GM21576 (cell line): Measurements from ENCODE around the gene C1orf53.
"Not testable (repeated sequence)": the region's sequence is repeated elsewhere in the genome, so short reads cannot be mapped to it uniquely, and the experiment has no call there.

Source experiments
- ATAC-seq: cut with Tn5 transposase; IDR thresholded peaks from one replicate; pipeline ENCODE4 v1.9.1; 2021; ENCODE audit warnings: mild to moderate bottlenecking, moderate library complexity; ENCODE audit not compliant: unreplicated experiment

Gene C1orf53

GRCh38 chr1:197920414-197921117 is 18.1 kb downstream of the C1orf53 start:
- ATAC-seq: no peak

GRCh38 chr1:197921235-197922069 is 19.0 kb downstream of the C1orf53 start:
- no peak for ATAC-seq

DNA sequence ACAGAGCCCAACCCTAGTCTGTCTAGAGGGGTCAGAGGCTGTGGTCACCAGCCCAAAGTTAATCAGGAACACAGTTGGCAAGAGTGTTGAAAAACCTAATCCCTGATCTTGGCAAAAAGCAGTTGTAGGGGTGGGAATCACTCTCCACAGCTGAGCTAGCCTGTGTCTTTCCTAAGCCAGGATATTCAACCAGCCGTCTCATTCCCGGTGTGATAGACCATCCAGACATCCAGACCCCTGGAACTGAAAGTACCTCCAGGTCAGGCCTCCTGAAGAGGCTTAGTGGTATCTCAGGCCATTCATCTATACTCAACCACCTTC is 19.6 kb downstream of the C1orf53 start:
- no peak for ATAC-seq

GRCh38 chr1:197923038-197923437 is 20.6 kb downstream of the C1orf53 start:
- no peak for ATAC-seq

DNA sequence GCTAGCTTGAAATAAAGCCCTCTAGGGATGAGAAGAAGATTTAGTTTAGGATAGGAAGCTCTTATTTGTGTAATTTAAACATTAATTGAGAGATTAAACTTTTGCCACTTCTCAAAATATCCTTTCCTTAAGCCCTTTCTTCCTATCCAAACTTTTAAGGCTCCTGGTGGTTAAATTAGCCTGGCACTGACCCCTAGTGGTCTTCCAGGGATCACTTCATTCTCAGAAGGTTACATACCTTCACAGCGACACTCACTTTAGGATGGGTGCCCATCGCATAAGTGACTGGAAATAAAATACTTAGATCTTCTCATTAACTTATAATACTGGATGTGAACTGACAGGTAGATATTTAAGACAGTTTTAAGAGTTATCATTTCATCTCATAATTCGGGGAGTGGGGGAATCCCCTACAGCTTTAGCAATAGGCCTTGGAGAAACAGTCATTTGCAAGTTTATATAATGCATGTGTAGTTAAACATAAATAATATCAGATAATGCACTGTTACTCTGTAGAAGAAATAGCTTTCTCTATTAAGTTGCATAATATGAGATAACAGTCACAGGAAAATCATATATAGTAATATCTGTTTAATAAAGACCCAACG is 22.2 kb downstream of the C1orf53 start:
- peak; percentile 57 for ATAC-seq

DNA sequence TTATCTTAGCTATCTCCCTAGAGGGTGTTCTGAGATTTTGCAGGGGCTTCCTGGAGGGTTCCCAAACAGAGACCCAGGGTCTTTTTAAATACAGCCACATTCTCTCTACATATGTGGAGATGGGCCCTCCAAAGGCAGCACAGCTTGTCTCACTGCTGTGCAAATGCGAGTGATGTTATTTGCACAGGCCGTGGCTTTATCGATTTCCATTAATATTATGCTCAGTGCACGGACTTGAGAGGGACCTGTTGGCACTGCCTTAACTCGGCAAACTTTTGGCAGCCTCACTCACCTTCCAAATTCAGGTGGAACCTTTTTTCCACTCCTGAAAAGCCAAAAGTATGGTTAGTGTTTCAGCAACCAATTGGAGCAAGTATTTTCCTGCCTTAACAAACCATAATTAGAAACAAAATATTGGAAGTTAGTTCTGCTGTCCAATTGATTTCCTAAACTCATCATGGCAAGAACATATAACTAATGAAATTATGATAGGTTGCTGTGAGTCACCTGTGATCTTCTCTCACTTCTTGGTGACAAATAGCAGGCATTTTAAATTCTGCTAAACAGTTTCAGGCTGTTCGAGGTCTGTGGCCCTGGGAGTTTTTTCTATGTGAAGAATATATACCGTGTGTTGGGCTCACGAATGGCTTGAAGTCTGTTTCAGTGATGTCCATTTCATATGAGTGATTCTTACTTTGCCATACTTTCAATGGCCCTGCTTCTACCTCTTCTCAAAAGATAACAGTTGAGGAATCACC is 25.7 kb downstream of the C1orf53 start:
- ATAC-seq: no peak

- ATAC-seq: no peak
These were observed 26.5 kb downstream of the C1orf53 start for GRCh38 chr1:197928849-197929336.

GRCh38 chr1:197933016-197933415 is 30.6 kb downstream of the C1orf53 start:
- no peak for ATAC-seq

DNA sequence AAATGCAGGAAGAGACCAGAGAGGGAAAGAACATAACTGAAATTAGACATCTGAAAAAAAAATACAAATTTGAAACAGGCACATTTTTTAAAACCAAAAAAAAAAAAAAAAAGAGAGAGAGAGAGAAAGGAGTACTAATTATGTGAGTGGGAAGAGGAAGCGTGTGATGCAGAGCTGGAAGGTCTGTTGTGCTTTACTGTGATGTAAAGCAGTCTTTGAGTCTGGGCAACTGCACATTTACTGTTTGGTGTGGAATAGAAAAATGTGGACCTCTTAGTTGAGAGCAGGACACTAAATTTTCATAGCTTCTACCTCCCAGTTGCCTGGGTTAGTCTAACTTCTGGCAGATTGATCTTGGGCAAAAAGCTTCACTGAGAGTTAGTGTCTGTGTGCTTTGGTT is 31.2 kb downstream of the C1orf53 start:
- no peak for ATAC-seq

- no peak for ATAC-seq
These were observed 35.0 kb downstream of the C1orf53 start for GRCh38 chr1:197937381-197937780.

DNA sequence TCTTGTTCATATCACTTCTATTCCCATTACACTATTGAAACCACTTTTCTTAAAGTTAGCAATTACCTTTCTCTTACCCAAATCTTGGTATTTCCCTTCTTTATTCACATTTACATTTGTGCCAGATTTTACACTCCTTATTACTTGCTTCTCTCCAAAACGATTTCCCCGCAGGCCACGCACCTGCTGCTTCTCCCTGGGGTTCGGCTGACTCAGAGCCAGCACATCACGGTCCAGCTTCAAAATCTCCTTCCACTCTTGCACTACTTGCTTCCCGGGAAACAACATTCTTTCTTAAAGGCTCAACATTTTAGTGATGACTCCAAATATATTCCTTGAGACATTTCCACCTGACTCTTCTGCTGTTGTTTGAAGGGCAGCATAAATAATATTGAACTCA is 35.5 kb downstream of the C1orf53 start:
- no peak for ATAC-seq

- ATAC-seq: not testable (repeated sequence)
These were observed 36.9 kb downstream of the C1orf53 start for GRCh38 chr1:197939159-197939980.

- ATAC-seq: no peak
These were observed 39.6 kb downstream of the C1orf53 start for GRCh38 chr1:197942042-197942441.

GRCh38 chr1:197944485-197944884 is 42.1 kb downstream of the C1orf53 start:
- no peak for ATAC-seq

GRCh38 chr1:197948926-197949899 is 46.8 kb downstream of the C1orf53 start:
- no peak for ATAC-seq

DNA sequence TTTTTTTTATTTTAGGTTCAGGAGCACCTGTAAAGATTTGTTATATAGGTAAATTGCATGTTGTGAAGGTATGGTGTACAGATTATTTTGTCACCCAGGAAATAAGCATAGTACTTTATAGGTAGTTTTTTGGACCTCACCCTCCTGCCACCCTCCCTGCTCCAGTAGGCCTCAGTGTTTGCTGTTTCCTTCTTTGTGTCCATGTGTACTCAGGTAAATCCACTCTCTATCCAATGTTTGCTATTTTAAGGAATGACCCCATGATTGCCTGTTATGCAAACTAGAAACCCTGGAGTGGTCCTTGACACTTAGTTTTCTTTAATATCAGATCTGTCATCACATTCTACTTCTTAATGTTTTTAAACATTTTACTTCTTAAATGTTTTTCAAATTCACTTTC is 48.7 kb downstream of the C1orf53 start:
- no peak for ATAC-seq

DNA sequence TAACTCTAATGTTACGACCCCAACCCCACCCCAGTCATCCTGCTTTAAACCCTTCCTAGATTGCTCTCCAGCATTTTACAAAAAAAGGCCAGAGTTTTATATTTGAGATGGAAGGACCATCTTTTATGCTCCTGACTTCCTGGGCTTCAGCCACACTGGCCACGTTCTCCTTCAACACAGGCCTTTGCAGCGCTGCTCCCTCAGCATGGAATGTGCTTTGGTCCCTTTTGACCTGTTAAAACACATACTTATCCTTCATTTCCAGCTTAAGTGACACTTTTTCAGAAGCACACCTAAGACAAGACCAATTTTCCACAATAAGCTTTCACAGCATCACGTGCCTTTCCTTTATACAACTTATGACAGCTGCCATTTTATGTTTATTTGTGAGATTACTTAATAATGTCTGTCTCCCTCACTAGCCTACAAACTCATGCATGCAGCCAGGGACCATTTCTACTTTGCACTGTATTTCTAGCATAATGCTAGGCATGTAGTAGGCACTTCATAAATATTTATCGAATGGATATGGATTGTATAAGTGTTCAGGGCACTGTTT is 49.3 kb downstream of the C1orf53 start:
- no peak for ATAC-seq

DNA sequence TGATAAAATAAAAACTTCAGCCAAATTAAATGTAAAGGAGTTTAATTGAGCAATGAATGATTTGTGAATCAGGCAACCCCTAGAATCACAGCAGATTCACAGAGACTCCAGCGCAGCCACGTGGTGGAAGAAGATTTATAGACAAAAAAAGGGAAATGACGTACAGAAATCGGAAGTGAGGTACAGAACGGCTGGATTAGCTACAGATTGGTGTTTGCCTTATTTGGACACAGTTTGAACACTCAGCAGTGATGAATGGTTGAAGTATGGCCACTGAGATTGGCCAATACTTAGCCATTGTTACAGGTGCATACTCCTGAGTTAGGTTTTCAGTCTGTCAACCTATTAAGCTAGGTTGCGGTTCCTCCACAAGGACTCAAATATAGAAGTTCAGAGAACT is 51.0 kb downstream of the C1orf53 start:
- ATAC-seq: not testable (repeated sequence)
